Thyroid gland (tissue), 4 donors: ENCODE measurements around the gene MAP3K10.

Source experiments
- POLR2A ChIP-seq, 2 donors: fragments of 450-650 bp; IDR thresholded peaks; one replicate each; pipeline ENCODE4 v1.6.1; 2017; ENCODE audit warnings: antibody characterized with exemption in 2 of 2, mild to moderate bottlenecking in 2 of 2, moderate library complexity in 1 of 2
- TF ChIP-seq, protein P1 (sequence below), 6 experiments: fragments of 200-600 bp in 3 of 6; fragments of 450-650 bp in 3 of 6; sonication (generic) in 3 of 6; IDR thresholded peaks; one replicate each; pipeline ENCODE4 v1.5.1; 2016 to 2019; ENCODE audit warnings: antibody characterized with exemption in 6 of 6, mild to moderate bottlenecking in 2 of 6, inconsistent platforms in 1 of 6, moderate library complexity in 1 of 6

- TF ChIP-seq POLR2A (IDR thresholded peaks at IDR 0.05): no peak
- TF ChIP-seq, protein P1, sequence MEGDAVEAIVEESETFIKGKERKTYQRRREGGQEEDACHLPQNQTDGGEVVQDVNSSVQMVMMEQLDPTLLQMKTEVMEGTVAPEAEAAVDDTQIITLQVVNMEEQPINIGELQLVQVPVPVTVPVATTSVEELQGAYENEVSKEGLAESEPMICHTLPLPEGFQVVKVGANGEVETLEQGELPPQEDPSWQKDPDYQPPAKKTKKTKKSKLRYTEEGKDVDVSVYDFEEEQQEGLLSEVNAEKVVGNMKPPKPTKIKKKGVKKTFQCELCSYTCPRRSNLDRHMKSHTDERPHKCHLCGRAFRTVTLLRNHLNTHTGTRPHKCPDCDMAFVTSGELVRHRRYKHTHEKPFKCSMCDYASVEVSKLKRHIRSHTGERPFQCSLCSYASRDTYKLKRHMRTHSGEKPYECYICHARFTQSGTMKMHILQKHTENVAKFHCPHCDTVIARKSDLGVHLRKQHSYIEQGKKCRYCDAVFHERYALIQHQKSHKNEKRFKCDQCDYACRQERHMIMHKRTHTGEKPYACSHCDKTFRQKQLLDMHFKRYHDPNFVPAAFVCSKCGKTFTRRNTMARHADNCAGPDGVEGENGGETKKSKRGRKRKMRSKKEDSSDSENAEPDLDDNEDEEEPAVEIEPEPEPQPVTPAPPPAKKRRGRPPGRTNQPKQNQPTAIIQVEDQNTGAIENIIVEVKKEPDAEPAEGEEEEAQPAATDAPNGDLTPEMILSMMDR (IDR thresholded peaks at IDR 0.05): no peak
Observed at GRCh38 chr19:40184273-40184672, 7.0 kb upstream of the MAP3K10 start.
